Bronchial epithelial cell (primary cell): ENCODE results near the gene RNF157. TPM values are rescaled to one million over a fixed set of nuclear protein-coding genes. Genes with fewer than 3 reads are reported as not detected.

Experiments
- DNase-seq: peaks from one replicate; pipeline ENCODE4 v3.0.0-alpha.2; 2010; ENCODE audit warnings: low read depth
- FAIRE-seq: peaks from 2 replicates; lab custom pipeline; 2011; peaks lifted over from hg19 to GRCh38; lab: Jason Lieb, UNC
- H3K27me3 ChIP-seq: 2 replicates; pipeline ENCODE4 v1.5.1; 2011; ENCODE audit warnings: low read length; ENCODE audit not compliant: control insufficient read depth, insufficient read depth
- H3K36me3 ChIP-seq: 2 replicates; pipeline ENCODE4 v1.5.1; 2011; ENCODE audit warnings: low read length; ENCODE audit not compliant: control insufficient read depth, insufficient read depth
- H3K4me3 ChIP-seq: 2 replicates; pipeline ENCODE4 v1.5.1; 2011; ENCODE audit warnings: mild to moderate bottlenecking, low read depth, low read length, control low read depth
- total RNA-seq: library from RNA; depleted of rRNA; stranded (reverse); fragments of >200 nt; gene quantifications from 2 replicates; pipeline ENCODE4 v1.2.1, GENCODE V29; 2014
- TF ChIP-seq, protein P1 (sequence below): IDR thresholded peaks from 2 replicates; pipeline ENCODE4 v1.5.1; 2011; ENCODE audit warnings: mild to moderate bottlenecking, moderate library complexity, low read length, control low read depth, inconsistent platforms; ENCODE audit not compliant: insufficient read depth, severe bottlenecking

The RNF157 gene
- total RNA-seq, 1 donor from 2014 or later, result not detected

- Histone ChIP-seq H3K27me3 (no peaks in the 10 kb centered on the region), H3K4me3 (no peak overlapping the region), H3K36me3 (no peaks in the 10 kb centered on the region)
- DNase-seq (no peak), FAIRE-seq (no peak)
- TF ChIP-seq, protein P1, sequence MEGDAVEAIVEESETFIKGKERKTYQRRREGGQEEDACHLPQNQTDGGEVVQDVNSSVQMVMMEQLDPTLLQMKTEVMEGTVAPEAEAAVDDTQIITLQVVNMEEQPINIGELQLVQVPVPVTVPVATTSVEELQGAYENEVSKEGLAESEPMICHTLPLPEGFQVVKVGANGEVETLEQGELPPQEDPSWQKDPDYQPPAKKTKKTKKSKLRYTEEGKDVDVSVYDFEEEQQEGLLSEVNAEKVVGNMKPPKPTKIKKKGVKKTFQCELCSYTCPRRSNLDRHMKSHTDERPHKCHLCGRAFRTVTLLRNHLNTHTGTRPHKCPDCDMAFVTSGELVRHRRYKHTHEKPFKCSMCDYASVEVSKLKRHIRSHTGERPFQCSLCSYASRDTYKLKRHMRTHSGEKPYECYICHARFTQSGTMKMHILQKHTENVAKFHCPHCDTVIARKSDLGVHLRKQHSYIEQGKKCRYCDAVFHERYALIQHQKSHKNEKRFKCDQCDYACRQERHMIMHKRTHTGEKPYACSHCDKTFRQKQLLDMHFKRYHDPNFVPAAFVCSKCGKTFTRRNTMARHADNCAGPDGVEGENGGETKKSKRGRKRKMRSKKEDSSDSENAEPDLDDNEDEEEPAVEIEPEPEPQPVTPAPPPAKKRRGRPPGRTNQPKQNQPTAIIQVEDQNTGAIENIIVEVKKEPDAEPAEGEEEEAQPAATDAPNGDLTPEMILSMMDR, result no peak
Measured at GRCh38 chr17:76174037-76174436, 66.3 kb downstream of the RNF157 start.

DNA sequence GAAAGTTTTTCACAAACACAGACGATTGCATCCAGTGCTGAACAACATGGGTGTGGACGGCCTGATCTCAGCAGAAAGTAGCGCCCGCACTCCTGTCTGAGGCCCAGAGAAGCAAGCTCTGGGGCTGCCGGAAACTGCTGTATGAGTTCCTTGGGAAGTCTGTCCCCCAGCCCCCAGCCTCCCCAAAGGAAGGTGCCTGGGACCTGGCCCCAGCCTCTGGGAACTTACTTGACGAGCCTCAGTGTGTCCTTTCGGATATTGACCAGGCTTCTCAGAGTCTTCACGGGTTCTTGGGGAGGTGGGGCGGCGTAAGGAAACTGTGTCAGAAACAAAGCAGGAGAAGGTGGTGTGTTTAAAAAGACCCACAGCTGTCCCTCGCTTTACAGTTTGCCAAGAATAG, 66.8 kb downstream of the RNF157 start:
- Histone ChIP-seq H3K36me3 (no peaks in the 10 kb centered on the region), H3K4me3 (no peak overlapping the region), H3K27me3 (no peaks in the 10 kb centered on the region)
- DNase-seq, result no peak
- no peak for FAIRE-seq
- TF ChIP-seq, protein P1, result no peak

GRCh38 chr17:76171706-76172105, 68.6 kb downstream of the RNF157 start:
- no peaks in the 10 kb centered on the region for H3K36me3 ChIP-seq
- TF ChIP-seq, protein P1, result no peak
- no peak overlapping the region for H3K4me3 ChIP-seq
- DNase-seq (no peak), FAIRE-seq (no peak)
- no peaks in the 10 kb centered on the region for H3K27me3 ChIP-seq

DNA sequence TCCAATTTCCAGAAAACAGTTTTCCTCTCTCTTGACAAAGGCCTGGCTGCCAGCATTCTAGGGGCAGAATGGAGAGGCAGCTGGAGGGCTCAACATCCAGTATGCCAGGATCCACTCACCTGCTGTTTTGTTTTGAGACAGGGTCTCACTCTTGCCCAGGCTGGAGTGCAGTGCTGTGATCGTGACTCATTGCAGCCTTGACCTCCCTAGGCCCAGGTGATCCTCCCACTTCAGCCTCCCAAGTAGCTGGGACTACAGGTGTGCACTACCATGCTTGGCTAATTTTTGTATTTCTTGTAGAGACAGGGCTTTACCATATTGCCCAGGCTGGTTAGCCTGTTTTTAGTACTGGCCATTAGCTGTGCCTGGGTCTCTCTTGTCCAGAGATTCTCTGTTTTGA, 70.2 kb downstream of the RNF157 start:
- Histone ChIP-seq H3K4me3 (no peak overlapping the region), H3K36me3 (no peaks in the 10 kb centered on the region), H3K27me3 (no peaks in the 10 kb centered on the region)
- DNase-seq (no peak), FAIRE-seq (no peak)
- TF ChIP-seq, protein P1, result no peak

- TF ChIP-seq, protein P1, result no peak
- no peaks in the 10 kb centered on the region for H3K36me3 ChIP-seq
- DNase-seq (no peak), FAIRE-seq (no peak)
- no peak overlapping the region for H3K4me3 ChIP-seq
- no peaks in the 10 kb centered on the region for H3K27me3 ChIP-seq
Measured at GRCh38 chr17:76166906-76167305, 73.4 kb downstream of the RNF157 start.

- TF ChIP-seq, protein P1, result no peak
- no peak for DNase-seq
- no peaks in the 10 kb centered on the region for H3K36me3 ChIP-seq
- no peak overlapping the region for H3K4me3 ChIP-seq
- no peaks in the 10 kb centered on the region for H3K27me3 ChIP-seq
- no peak for FAIRE-seq
Measured at GRCh38 chr17:76166168-76166567, 74.1 kb downstream of the RNF157 start.
